H1 (cell line): Measurements from ENCODE around the gene MMAB.

Experiments used
- CREB1 ChIP-seq: IDR thresholded peaks from 2 replicates; pipeline ENCODE4 v1.6.1; 2012; ENCODE audit warnings: inconsistent platforms
- CTCF ChIP-seq, 3 experiments: IDR thresholded peaks; 1 replicate in 2 of 3; 2 replicates in 1 of 3; pipeline versions ENCODE4 v1.5.1 to v1.6.1; 2011; ENCODE audit warnings: low read length in 3 of 3, mild to moderate bottlenecking in 3 of 3, inconsistent platforms in 2 of 3, low read depth in 1 of 3, moderate library complexity in 1 of 3; ENCODE audit not compliant: insufficient read depth in 1 of 3; ENCODE audit errors: control extremely low read depth in 1 of 3
- MAFK ChIP-seq: IDR thresholded peaks from 2 replicates; pipeline ENCODE4 v1.6.1; 2012; ENCODE audit warnings: low read depth, mild to moderate bottlenecking, improper control_type of control experiment, low read length
- RAD21 ChIP-seq, 2 experiments: IDR thresholded peaks in 1 of 2; conservative IDR thresholded peaks in 1 of 2; 2 replicates each; pipeline ENCODE4 v1.6.1; 2011; ENCODE audit warnings: low read depth in 2 of 2, low read length in 2 of 2, improper control_type of control experiment in 1 of 2, inconsistent platforms in 1 of 2, mild to moderate bottlenecking in 1 of 2, moderate library complexity in 1 of 2
- SRF ChIP-seq: IDR thresholded peaks from 2 replicates; pipeline ENCODE4 v1.6.1; 2011; ENCODE audit warnings: mild to moderate bottlenecking, low read depth, low read length, moderate library complexity
- TAF1 ChIP-seq: IDR thresholded peaks from 2 replicates; pipeline ENCODE4 v1.6.1; 2011; ENCODE audit warnings: mild to moderate bottlenecking, low read depth, low read length
- YY1 ChIP-seq: IDR thresholded peaks from 2 replicates; pipeline ENCODE4 v1.6.1; 2011; ENCODE audit warnings: low read depth, mild to moderate bottlenecking, low read length

GRCh38 chr12:109525279-109525585, 48.1 kb downstream of the MMAB start:
- TF ChIP-seq MAFK, result no peak
- TF ChIP-seq SRF, result no peak
- no peak for TF ChIP-seq CTCF (IDR thresholded peaks at IDR 0.05; ENCODE audit: control extremely low read depth in 1 of 3, insufficient read depth in 1 of 3, low read depth in 1 of 3, low read length in 3 of 3)
- TF ChIP-seq TAF1, result no peak
- no peak for TF ChIP-seq CREB1
- TF ChIP-seq YY1, result no peak
- TF ChIP-seq RAD21 (IDR thresholded peaks at IDR 0.05 in 1 of 2, conservative IDR thresholded peaks at IDR 0.05 in 1 of 2; ENCODE audit: low read depth in 2 of 2, low read length in 2 of 2), result no peak
